HG02798 (cell line): ENCODE measurements around the gene HORMAD2.
"Not testable (repeated sequence)": the region's sequence is repeated elsewhere in the genome, so short reads cannot be mapped to it uniquely, and the experiment has no call there.

ENCODE experiments used
- ATAC-seq: cut with Tn5 transposase; IDR thresholded peaks from one replicate; pipeline ENCODE4 v1.9.1; 2021; ENCODE audit warnings: mild to moderate bottlenecking; ENCODE audit not compliant: unreplicated experiment, poor library complexity

The HORMAD2 gene

GRCh38 chr22:30097861-30098260 lies 17.6 kb downstream of the HORMAD2 start:
- ATAC-seq = no peak

DNA sequence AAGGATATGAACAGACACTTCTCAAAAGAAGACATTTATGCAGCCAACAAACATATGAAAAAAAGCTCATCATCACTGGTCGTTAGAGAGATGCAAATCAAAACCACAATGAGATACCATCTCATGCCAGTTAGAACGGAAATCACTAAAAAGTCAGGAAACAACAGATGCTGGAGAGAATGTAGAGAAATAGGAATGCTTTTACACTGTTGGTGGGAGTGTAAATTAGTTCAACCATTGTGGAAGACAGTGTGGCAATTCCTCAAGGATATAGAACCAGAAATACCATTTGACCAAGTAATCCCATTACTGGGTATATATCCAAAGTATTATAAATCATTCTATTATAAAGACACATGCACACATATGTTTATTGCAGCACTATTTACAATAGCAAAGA lies 20.5 kb downstream of the HORMAD2 start:
- ATAC-seq = not testable (repeated sequence)

GRCh38 chr22:30104501-30105156 lies 24.4 kb downstream of the HORMAD2 start:
- no peak for ATAC-seq

- no peak for ATAC-seq
Observed at GRCh38 chr22:30105483-30105882, 25.2 kb downstream of the HORMAD2 start.

GRCh38 chr22:30113494-30113893 lies 33.2 kb downstream of the HORMAD2 start:
- ATAC-seq = no peak

DNA sequence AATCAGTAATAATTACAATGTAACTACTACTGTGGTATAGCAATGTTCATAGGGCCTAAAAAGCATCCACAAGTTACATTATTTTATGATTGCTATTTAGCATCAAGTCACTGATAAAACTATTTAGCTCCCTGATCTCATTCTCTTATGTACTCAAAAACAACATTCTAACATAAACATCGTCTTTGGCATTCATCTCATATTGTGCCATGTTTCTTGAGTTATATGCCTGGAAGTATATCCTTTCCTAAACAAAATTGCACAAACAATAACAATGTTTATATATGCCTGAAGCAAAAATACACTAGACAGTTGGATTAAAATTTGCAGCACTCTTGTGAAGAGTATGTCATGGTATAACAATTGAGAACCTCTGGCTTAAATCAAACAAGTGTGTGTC lies 34.1 kb downstream of the HORMAD2 start:
- no peak for ATAC-seq

GRCh38 chr22:30115705-30116104 lies 35.4 kb downstream of the HORMAD2 start:
- no peak for ATAC-seq

DNA sequence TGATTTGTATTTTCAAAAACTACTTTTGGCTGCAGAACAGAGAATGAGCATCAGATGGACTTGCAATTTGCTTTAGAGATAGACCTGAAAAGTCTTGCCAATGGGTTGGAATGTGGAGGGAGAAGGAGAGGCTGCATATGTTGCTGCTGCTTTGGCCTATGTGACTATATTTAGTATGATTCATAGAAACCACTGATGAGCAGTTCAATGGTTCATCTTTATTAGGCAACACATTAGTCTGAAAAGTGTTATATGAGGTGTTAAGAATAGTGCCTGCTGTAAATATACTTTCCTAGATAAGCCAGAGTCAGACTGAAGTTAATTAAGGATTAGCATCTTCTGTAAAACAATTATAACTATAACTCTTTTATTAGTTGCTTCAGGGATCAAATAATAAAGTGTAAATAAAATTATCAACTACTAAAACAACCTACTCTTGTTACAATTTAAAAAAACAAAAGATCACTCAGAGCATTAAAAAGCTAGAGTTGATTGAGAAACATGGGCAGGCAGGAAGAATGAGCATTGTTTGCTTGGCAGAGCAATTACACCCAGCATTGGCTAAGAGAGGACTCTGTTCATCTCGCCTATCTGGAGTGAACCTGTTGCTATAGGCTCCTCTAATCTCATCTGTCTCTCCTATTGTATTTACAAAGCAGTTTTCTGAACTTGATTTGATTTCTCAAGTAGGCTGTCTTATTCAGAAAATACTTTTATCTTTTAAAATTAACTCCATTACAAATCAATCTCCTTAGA lies 36.3 kb downstream of the HORMAD2 start:
- no peak for ATAC-seq

GRCh38 chr22:30117256-30117655 lies 37.0 kb downstream of the HORMAD2 start:
- no peak for ATAC-seq

DNA sequence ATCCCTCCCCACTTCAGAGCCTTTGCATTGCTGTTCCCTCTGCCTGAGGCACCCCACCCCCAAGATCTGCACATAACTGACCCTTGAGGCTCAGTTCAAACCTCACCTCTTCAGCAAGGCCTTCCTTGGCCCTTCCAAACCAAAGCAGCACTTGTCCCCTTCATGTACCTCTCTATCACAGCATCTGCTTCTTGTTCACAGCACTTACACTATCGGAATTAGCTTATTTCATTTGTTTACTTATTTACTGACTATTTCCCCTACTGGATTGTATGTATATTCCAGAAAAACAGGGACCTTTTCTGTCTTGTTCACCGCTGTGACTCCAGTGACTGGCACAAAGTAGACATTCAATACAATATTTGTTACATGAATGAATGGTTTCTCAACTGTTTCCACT lies 38.0 kb downstream of the HORMAD2 start:
- ATAC-seq = no peak

GRCh38 chr22:30121960-30122359 lies 41.7 kb downstream of the HORMAD2 start:
- no peak for ATAC-seq

- ATAC-seq = no peak
Observed at GRCh38 chr22:30123463-30123862, 43.2 kb downstream of the HORMAD2 start.

DNA sequence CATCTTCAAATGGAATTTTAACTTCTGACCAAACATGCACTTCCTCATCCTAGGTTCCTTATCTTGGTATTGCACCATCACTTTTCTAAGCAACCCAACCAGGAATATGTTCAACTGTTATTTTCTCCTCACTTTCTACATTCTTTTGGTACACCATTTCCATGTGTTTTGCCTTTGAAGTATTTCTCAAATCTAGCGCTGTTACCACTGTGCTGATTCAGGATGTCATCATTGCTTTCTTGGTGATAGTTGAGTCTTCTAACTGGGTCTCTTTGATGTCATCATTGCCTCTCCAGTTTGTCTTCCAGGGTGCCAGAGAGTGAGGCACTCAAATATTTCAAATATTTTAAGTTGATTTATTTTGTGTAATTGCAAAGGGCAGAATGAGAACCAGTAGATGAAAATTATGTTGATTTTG lies 47.5 kb downstream of the HORMAD2 start:
- no peak for ATAC-seq

GRCh38 chr22:30128511-30128910 lies 48.2 kb downstream of the HORMAD2 start:
- ATAC-seq = no peak

GRCh38 chr22:30129636-30130035 lies 49.4 kb downstream of the HORMAD2 start:
- ATAC-seq = no peak

GRCh38 chr22:30132290-30132996 lies 52.2 kb downstream of the HORMAD2 start:
- ATAC-seq = no peak

DNA sequence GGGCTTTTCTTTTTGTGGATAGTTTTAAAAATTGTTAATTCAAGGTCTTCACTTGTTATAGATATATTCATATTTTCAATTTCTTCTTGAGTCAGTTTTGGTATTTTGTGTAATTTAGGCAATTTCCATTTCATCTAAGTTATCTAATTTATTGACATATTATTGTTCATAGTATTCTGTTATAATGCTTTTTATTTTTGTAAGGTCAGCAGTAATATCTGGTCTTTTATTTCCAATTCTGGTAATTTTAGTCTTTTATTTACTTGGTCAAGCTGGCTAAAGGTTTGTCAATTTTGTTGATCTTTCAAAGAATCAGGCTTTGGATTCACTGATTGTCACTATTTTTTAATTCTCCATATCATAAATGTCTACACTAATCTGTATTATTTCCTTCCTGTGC lies 60.1 kb downstream of the HORMAD2 start:
- ATAC-seq = no peak

DNA sequence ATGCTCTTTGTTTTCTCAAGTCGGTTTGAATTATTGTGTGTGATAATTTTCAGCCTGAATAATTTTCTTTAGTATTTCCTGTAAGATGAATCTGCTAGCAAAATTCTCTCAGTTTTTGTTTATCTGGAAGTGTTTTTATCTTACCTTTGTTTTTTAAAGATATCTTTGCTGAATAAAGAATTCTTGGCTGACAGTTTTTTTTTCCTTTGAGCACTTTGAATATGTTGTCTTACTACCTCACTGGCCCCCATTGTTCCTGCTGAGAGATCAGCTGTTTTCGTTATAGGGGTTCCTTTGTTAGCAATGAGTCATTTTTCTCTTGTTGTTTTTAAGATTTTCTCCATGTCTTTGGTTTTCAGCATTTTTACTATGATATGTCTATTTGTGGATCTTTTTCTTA lies 63.0 kb downstream of the HORMAD2 start:
- no peak for ATAC-seq

- no peak for ATAC-seq
Observed at GRCh38 chr22:30144391-30144790, 64.1 kb downstream of the HORMAD2 start.

DNA sequence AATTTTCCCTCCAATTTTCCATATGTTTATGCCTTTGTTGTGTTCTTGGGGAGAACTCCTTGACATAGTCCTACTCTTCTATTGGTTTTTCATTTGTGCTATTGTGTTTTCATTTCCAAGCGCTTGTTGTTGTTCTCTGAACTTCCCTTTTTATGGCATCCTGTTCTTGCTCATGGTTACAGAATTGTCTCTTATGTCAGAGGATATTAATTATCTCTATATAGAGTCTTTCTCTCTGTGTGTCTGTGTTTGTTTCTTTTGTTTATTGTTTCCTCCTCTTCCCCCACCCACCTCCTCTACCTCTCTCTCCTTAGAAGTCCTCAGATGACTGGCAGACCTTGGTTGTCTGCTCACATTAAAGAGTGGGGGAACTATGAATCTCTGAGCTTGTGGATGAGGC lies 69.9 kb downstream of the HORMAD2 start:
- ATAC-seq = no peak

DNA sequence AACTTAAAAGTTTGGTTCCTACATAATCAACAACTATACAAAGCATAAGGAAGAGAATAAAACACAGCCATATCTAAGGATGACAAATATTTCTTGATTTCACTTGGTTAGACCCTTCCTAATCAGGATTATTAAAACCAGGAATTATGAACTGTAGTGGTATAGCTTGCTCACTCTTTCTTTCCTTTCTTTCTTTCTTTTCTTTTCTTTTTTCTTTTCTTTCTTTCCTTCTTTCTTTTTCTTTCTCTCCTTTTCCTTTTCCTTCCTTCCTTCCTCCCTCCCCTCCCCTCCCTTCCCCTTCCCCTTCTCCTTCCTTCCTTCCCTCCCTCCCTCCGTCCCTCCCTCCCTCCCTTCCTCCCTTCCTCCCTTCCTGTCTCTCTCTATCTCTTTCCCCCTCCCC lies 78.0 kb downstream of the HORMAD2 start:
- no peak for ATAC-seq
